Astrocyte (in vitro differentiated cells and primary cell): ENCODE data around the gene CHST2. TPM values are rescaled to one million over a fixed set of nuclear protein-coding genes. Genes with fewer than 3 reads are reported as not detected.

Source experiments
- DNase-seq: peaks from one replicate; pipeline ENCODE4 v3.0.0-alpha.2; 2010; ENCODE audit warnings: low read depth
- FAIRE-seq: peaks from 2 replicates; lab custom pipeline; 2011; peaks lifted over from hg19 to GRCh38; lab: Jason Lieb, UNC
- H2AFZ ChIP-seq: 2 replicates; pipeline ENCODE4 v1.6.0; 2012; ENCODE audit warnings: low read depth, low read length, inconsistent platforms
- H3K27ac ChIP-seq: 2 replicates; pipeline ENCODE4 v1.5.1; 2011; ENCODE audit warnings: low read depth, low read length, inconsistent platforms
- H3K27me3 ChIP-seq: 2 replicates; pipeline ENCODE4 v1.6.0; 2011; ENCODE audit warnings: low read length, inconsistent platforms; ENCODE audit not compliant: insufficient read depth
- H3K36me3 ChIP-seq: 2 replicates; pipeline ENCODE4 v1.5.1; 2011; ENCODE audit warnings: low read length, inconsistent platforms; ENCODE audit not compliant: insufficient read depth
- H3K4me1 ChIP-seq: 2 replicates; pipeline ENCODE4 v1.5.1; 2011; ENCODE audit warnings: low read length, inconsistent platforms; ENCODE audit not compliant: insufficient read depth
- H3K4me2 ChIP-seq: 2 replicates; pipeline ENCODE4 v1.6.0; 2012; ENCODE audit warnings: low read length, inconsistent platforms
- H3K4me3 ChIP-seq: 2 replicates; pipeline ENCODE4 v1.5.1; 2011; ENCODE audit warnings: low read depth, mild to moderate bottlenecking, low read length, inconsistent platforms; ENCODE audit not compliant: insufficient read depth
- H3K79me2 ChIP-seq: 2 replicates; pipeline ENCODE4 v1.6.0; 2012; ENCODE audit warnings: mild to moderate bottlenecking, low read length, inconsistent platforms; ENCODE audit not compliant: insufficient read depth
- H3K9ac ChIP-seq: 2 replicates; pipeline ENCODE4 v1.6.0; 2012; ENCODE audit warnings: mild to moderate bottlenecking, low read length, inconsistent platforms
- H3K9me3 ChIP-seq: 2 replicates; pipeline ENCODE4 v1.5.1; 2012; ENCODE audit warnings: low read depth, mild to moderate bottlenecking, low read length, inconsistent platforms; ENCODE audit not compliant: insufficient read depth
- H4K20me1 ChIP-seq: 2 replicates; pipeline ENCODE4 v1.6.0; 2012; ENCODE audit warnings: low read length, inconsistent platforms; ENCODE audit not compliant: insufficient read depth
- H3K27ac Mint-ChIP-seq: one replicate; pipeline ENCODE4 v1.8.0; 2021; ENCODE audit warnings: mild to moderate bottlenecking, mixed read lengths; ENCODE audit not compliant: unreplicated experiment
- H3K27me3 Mint-ChIP-seq: one replicate; pipeline ENCODE4 v1.8.0; 2021; ENCODE audit warnings: low read depth, mixed read lengths; ENCODE audit not compliant: unreplicated experiment
- H3K36me3 Mint-ChIP-seq: one replicate; pipeline ENCODE4 v1.8.0; 2021; ENCODE audit warnings: low read depth, mixed read lengths; ENCODE audit not compliant: unreplicated experiment
- H3K4me1 Mint-ChIP-seq: one replicate; pipeline ENCODE4 v1.8.0; 2021; ENCODE audit warnings: low read depth, mixed read lengths; ENCODE audit not compliant: unreplicated experiment
- H3K4me3 Mint-ChIP-seq: one replicate; pipeline ENCODE4 v1.8.0; 2021; ENCODE audit warnings: mild to moderate bottlenecking, moderate library complexity, mixed read lengths; ENCODE audit not compliant: unreplicated experiment
- H3K9me3 Mint-ChIP-seq: one replicate; pipeline ENCODE4 v1.8.0; 2021; ENCODE audit warnings: mild to moderate bottlenecking, mixed read lengths; ENCODE audit not compliant: unreplicated experiment
- CTCF ChIP-seq: IDR thresholded peaks from 2 replicates; pipeline ENCODE4 v1.5.1; 2011; ENCODE audit warnings: low read depth, mild to moderate bottlenecking, inconsistent platforms, low read length, moderate library complexity; ENCODE audit not compliant: insufficient read depth
- EZH2 ChIP-seq: IDR thresholded peaks from 2 replicates; pipeline ENCODE4 v1.6.1; 2012; ENCODE audit warnings: mild to moderate bottlenecking, low read length, inconsistent platforms; ENCODE audit not compliant: insufficient read depth
- total RNA-seq: library from RNA; stranded (reverse); gene quantifications from 2 replicates; pipeline ENCODE4 v1.2.1, GENCODE V29; 2021

CHST2 gene
- total RNA-seq, 1 donor from 2014 or later = 13.4 TPM

- H3K36me3 Mint-ChIP-seq = no peaks in the 10 kb centered on the region
- FAIRE-seq (no peak), DNase-seq (no peak)
- Histone ChIP-seq H3K79me2 (peaks cover 8% of the 10 kb centered on the region), H3K36me3 (no peaks in the 10 kb centered on the region), H3K4me1 (peaks cover 6% of the 10 kb centered on the region), H3K27ac (no peak overlapping the region), H3K9ac (peak overlapping the region; percentile 79), H3K9me3 (no peaks in the 10 kb centered on the region), H4K20me1 (no peaks in the 10 kb centered on the region), H3K27me3 (no peaks in the 10 kb centered on the region), H3K4me2 (peak overlapping the region; percentile 90), H3K4me3 (peak overlapping the region; percentile 80), H2AFZ (peak overlapping the region; percentile 90)
- peaks cover 2% of the 10 kb centered on the region for H3K4me1 Mint-ChIP-seq
- H3K4me3 Mint-ChIP-seq = peak overlapping the region; percentile 80
- peaks cover 12% of the 10 kb centered on the region for H3K27me3 Mint-ChIP-seq
- TF ChIP-seq CTCF (peak; percentile 45), EZH2 (no peak)
- H3K9me3 Mint-ChIP-seq = no peaks in the 10 kb centered on the region
- H3K27ac Mint-ChIP-seq = no peak overlapping the region
Observed at GRCh38 chr3:143121241-143122088, 1.9 kb downstream of the CHST2 start.

- H3K36me3 ChIP-seq = no peaks in the 10 kb centered on the region
- Mint-ChIP-seq H3K27me3 (peaks cover 8% of the 10 kb centered on the region), H3K4me3 (no peak overlapping the region), H3K36me3 (no peaks in the 10 kb centered on the region), H3K27ac (no peak overlapping the region), H3K4me1 (peaks cover 2% of the 10 kb centered on the region), H3K9me3 (no peaks in the 10 kb centered on the region)
- H3K9me3 ChIP-seq = no peaks in the 10 kb centered on the region
- DNase-seq (no peak), FAIRE-seq (no peak)
- no peak for TF ChIP-seq EZH2
- no peak for TF ChIP-seq CTCF
- H3K9ac ChIP-seq = no peak overlapping the region
- H3K4me1 ChIP-seq = peaks cover 6% of the 10 kb centered on the region
- H3K27me3 ChIP-seq = no peaks in the 10 kb centered on the region
- H2AFZ ChIP-seq = no peak overlapping the region
- peaks cover 8% of the 10 kb centered on the region for H3K79me2 ChIP-seq
- no peak overlapping the region for H3K4me3 ChIP-seq
- no peak overlapping the region for H3K4me2 ChIP-seq
- H3K27ac ChIP-seq = no peak overlapping the region
- no peaks in the 10 kb centered on the region for H4K20me1 ChIP-seq
Observed at GRCh38 chr3:143122089-143122430, 2.5 kb downstream of the CHST2 start.
